Gastroesophageal sphincter (tissue), 3 donors: ENCODE results near the gene OR56A4.

Source experiments
- EP300 ChIP-seq: sonication (generic); formaldehyde crosslinking; IDR thresholded peaks from one replicate; pipeline ENCODE4 v1.6.1; 2017; ENCODE audit warnings: antibody characterized with exemption, mild to moderate bottlenecking
- POLR2A ChIP-seq, 2 donors: fragments of 450-650 bp; IDR thresholded peaks; one replicate each; pipeline ENCODE4 v1.6.1; 2017; ENCODE audit warnings: antibody characterized with exemption in 2 of 2, mild to moderate bottlenecking in 2 of 2, moderate library complexity in 1 of 2
- POLR2AphosphoS5 ChIP-seq: sonication (generic); formaldehyde crosslinking; IDR thresholded peaks from one replicate; pipeline ENCODE4 v1.6.1; 2017; ENCODE audit warnings: antibody characterized with exemption
- TF ChIP-seq, protein P1 (sequence below), 4 experiments: fragments of 200-600 bp in 2 of 4; fragments of 450-650 bp in 2 of 4; sonication (generic) in 1 of 4; IDR thresholded peaks; one replicate each; pipeline ENCODE4 v1.5.1; 2017 to 2019; ENCODE audit warnings: antibody characterized with exemption in 4 of 4, mild to moderate bottlenecking in 2 of 4, moderate library complexity in 2 of 4

DNA sequence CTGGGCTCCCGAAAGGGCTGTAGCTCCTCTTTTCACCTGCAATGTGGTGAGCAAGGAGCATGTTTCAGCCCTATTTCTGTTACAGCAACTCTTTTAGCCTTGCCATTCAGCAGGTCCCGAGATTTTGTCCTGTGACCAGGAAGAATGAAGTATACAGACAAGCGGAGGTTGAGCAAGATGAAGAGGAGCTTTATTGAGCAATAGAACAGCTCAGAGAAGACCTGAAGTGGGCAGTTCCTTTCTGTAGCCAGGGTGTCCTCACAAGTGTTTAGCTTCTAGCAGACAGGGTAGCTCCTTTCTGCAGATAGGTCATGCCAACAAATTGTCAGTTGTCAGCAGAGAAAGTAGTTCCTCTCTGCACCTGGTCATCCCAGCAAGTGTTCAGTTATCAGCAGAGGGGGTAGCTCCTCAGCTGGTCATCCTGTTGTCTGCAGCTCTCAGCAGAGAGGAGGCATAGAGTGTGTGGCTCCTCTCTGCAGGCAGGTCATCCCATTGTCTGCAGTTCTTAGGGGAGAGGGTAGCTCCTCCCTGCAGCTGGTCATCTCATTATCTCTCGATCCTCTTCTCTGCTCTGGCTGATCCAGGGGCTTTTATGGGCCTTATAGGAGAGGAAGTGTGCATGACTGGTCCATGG lies 5.4 kb upstream of the OR56A4 start:
- TF ChIP-seq POLR2A (IDR thresholded peaks at IDR 0.05) (no peak), EP300 (no peak), POLR2AphosphoS5 (no peak)
- TF ChIP-seq, protein P1, sequence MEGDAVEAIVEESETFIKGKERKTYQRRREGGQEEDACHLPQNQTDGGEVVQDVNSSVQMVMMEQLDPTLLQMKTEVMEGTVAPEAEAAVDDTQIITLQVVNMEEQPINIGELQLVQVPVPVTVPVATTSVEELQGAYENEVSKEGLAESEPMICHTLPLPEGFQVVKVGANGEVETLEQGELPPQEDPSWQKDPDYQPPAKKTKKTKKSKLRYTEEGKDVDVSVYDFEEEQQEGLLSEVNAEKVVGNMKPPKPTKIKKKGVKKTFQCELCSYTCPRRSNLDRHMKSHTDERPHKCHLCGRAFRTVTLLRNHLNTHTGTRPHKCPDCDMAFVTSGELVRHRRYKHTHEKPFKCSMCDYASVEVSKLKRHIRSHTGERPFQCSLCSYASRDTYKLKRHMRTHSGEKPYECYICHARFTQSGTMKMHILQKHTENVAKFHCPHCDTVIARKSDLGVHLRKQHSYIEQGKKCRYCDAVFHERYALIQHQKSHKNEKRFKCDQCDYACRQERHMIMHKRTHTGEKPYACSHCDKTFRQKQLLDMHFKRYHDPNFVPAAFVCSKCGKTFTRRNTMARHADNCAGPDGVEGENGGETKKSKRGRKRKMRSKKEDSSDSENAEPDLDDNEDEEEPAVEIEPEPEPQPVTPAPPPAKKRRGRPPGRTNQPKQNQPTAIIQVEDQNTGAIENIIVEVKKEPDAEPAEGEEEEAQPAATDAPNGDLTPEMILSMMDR (IDR thresholded peaks at IDR 0.05), result no peak
